Measurements from ENCODE around the gene YARS1. TPM values are rescaled to one million over a fixed set of nuclear protein-coding genes. Genes with fewer than 3 reads are reported as not detected.

YARS1 gene
- total RNA-seq, 1 experiment from 2014 or later = 165 TPM

- no peak for DNase-seq (ENCODE audit: low read depth)
These were observed 36.4 kb downstream of the YARS1 start for GRCh38 chr1:32780628-32781234.

GRCh38 chr1:32780005-32780404, 37.2 kb downstream of the YARS1 start:
- DNase-seq (ENCODE audit: low read depth) = no peak

- DNase-seq (ENCODE audit: low read depth) = no peak
These were observed 37.9 kb downstream of the YARS1 start for GRCh38 chr1:32779242-32779641.

DNA sequence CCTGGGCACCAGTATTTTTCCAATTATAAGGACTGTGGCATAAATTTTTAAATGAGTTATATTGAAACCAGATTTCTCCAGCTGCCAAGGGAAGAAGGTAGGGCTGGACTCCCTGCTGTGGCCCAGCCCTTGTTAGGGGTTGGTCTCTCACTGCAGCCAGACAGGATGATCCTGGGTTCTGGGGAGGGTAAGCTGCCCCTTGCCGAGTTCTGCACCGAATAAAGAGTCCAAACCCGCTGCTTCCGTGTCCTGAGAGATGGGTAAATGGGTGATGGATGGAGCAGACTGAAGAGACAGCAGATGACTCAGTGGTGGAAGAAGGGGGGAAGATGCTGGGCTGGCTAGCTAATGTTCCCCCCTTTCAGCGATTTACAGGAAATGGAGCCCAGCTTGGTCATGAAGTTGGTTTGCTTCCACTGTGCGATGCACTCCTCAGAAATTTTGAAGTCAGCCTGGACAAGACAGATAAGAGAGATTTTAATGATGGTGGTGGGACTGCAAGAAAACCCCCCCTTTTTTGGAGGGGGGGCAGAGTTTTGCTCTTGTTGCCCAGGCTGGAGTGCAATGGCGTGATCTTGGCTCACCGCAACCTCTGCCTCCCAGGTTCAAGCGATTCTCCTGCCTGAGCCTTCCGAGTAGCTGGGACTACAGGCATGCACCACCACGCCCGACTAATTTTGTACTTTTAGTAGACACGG, 41.4 kb downstream of the YARS1 start:
- peak; percentile 48 for DNase-seq (ENCODE audit: low read depth)

GRCh38 chr1:32774950-32775634, 42.1 kb downstream of the YARS1 start:
- peak; percentile 86 for DNase-seq (ENCODE audit: low read depth)

- DNase-seq (ENCODE audit: low read depth) = no peak
These were observed 42.7 kb downstream of the YARS1 start for GRCh38 chr1:32774464-32774808.

- no peak for DNase-seq (ENCODE audit: low read depth)
These were observed 43.2 kb downstream of the YARS1 start for GRCh38 chr1:32773764-32774463.

GRCh38 chr1:32773018-32773763, 44.0 kb downstream of the YARS1 start:
- DNase-seq (ENCODE audit: low read depth) = peak; percentile 76

DNA sequence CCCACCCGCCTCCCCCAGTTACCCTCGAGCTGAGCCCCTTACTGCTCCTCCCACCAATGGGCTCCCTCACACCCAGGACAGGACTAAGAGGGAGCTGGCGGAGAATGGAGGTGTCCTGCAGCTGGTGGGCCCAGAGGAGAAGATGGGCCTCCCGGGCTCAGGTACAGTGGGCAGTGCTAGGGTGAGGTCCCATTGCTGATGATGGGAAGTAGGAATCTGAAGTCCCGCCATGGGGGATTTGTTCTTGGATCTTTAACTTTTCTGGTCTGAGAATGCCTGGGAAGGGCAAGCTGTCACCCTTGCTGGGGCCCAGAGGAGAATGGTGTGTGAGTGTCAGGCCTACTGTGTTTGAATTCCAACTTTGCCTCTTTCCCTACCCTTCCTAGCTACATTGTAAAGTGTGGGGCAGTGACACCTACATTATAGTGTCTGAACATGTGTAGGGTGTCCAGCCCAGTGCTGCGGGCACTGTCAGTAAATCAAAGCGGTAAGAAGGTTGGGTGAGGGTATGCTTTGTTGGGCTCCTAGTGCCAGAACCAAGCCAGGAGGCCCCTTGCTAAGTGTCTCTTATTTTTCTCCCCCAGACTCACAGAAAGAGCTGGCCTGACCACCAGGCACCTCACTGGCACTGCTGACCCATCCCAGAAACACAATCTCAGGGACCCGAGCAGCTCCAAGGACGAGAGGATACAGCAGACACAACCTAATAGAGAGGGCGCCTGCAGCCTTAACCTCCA, 44.7 kb downstream of the YARS1 start:
- no peak for DNase-seq (ENCODE audit: low read depth)

DNA sequence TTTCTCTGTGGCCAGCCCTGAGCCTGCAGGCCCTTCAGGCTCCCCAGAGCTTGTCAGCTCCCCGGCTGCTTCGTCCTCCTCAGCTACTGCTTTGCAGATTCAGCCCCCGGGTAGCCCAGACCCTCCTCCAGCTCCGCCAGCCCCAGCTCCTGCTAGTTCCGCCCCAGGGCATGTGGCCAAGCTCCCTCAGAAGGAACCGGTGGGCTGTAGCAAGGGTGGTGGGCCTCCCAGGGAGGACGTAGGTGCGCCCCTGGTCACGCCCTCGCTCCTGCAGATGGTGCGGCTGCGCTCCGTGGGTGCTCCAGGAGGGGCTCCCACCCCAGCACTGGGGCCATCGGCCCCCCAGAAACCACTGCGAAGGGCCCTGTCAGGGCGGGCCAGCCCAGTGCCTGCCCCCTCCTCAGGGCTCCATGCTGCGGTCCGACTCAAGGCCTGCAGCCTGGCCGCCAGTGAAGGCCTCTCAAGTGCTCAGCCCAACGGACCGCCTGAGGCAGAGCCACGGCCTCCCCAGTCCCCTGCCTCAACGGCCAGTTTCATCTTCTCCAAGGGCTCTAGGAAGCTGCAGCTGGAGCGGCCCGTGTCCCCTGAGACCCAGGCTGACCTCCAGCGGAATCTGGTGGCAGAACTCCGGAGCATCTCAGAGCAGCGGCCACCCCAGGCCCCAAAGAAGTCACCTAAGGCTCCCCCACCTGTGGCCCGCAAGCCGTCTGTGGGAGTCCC, 45.4 kb downstream of the YARS1 start:
- no peak for DNase-seq (ENCODE audit: low read depth)

DNA sequence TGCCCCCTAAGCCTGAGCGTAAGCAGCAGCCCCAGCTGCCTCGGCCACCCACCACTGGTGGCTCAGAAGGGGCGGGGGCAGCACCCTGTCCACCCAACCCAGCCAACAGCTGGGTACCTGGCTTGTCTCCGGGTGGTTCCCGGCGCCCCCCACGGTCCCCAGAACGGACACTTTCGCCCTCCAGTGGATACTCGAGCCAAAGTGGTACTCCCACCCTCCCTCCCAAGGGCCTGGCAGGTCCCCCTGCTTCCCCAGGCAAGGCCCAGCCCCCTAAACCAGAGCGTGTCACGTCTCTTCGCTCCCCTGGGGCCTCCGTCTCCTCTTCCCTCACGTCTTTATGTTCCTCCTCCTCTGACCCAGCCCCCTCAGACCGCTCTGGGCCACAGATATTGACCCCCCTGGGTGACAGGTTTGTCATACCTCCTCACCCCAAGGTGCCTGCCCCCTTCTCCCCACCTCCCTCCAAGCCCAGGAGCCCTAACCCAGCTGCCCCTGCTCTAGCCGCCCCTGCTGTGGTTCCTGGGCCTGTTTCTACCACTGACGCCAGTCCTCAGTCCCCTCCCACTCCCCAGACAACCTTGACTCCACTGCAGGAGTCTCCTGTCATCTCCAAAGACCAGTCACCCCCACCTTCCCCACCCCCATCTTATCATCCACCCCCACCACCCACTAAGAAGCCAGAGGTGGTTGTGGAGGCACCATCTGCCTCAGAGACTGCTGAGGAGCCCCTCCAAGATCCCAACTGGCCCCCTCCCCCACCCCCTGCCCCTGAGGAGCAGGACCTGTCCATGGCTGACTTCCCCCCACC, 46.2 kb downstream of the YARS1 start:
- no peak for DNase-seq (ENCODE audit: low read depth)

DNA sequence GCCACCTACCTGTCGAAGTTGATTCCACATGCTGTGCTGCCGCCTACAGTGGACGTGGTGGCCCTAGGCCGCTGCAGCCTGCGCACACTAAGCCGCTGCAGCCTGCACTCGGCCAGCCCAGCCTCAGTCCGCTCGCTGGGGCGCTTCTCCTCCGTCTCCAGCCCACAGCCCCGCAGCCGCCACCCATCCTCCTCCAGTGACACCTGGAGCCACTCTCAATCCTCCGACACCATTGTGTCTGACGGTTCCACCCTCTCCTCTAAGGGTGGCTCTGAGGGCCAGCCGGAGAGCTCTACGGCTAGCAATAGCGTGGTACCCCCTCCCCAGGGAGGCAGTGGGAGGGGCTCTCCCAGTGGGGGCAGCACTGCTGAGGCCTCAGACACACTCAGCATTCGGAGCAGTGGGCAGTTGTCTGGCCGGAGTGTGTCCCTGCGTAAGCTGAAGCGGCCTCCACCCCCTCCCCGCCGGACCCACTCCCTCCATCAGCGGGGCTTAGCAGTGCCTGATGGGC, 46.9 kb downstream of the YARS1 start:
- DNase-seq (ENCODE audit: low read depth) = no peak

DNA sequence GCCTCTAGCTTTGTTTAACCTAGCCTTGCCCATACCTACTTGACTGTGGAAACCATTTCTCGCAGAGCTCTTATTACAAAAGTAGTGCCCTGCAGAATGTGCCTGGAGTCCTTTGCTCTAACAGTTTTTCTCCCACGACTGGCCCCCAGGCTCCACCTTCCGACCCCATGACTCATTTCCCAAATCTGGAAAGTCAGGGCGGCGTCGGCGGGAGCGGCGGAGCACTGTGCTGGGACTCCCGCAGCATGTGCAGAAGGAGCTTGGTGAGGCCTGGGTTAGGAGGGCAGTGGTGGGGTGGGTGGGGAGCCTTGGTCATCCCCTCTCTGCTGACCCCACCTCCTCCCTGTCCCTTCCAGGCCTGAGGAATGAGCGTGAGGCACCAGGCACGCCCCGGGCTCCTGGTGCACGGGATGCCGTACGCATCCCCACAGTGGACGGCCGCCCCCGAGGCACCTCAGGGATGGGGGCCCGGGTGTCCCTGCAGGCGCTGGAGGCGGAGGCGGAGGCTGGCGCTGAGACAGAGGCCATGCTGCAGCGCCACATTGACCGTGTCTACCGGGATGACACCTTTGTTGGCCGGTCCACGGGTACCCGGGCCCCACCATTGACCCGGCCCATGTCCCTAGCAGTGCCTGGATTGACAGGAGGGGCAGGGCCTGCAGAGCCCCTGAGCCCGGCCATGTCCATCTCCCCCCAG, 47.5 kb downstream of the YARS1 start:
- peak; percentile 69 for DNase-seq (ENCODE audit: low read depth)

DNA sequence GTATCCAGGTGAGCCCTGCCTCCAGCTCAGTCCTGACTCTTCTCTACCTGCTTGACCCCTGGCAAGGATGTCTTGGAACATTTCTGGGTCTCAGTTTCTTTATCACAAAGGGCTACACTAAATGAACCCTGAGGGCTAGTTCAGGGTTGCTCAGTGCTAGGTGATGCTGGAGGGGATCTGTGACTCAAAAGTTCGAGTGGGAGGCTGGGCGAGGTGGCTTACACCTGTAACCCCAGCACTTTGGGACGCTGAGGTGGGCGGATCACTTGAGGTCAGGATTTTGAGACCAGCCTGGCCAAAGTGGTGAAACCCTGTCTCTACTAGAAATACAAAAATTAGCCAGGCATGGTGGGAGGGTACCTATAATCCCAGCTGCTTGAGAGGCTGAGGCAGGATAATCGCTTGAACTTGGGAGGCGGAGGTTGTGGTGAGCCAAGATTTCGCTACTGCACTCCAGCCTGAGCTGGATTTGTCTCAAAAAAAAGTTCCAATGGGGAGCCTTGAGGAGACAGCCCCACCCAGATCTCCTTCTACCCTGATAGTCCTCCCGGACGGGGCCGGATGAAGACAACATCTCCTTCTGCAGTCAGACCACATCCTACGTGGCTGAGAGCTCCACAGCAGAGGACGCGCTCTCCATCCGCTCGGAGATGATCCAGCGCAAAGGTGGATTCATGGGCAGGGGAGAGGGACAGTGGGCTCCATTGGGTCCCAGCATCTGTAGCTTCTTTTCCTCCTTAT, 48.9 kb downstream of the YARS1 start:
- DNase-seq (ENCODE audit: low read depth) = no peak

DNA sequence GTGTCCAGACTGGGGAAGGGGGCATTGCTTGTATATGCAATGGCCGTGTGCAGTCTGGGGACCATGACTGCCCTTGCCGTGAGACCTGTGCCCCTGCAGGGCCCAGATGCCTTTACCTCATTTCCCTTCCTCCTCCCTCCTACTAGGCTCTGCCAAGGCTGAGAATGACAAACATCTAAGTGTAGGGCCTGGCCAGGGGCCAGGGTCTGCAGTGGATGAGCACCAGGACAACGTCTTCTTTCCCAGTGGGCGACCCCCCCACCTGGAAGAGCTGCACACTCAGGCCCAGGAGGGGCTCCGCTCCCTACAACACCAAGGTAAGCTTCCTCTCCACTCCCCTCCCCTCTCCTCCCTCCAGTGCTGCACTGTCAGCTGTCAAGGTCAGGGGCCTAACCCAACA, 49.5 kb downstream of the YARS1 start:
- no peak for DNase-seq (ENCODE audit: low read depth)

DNA sequence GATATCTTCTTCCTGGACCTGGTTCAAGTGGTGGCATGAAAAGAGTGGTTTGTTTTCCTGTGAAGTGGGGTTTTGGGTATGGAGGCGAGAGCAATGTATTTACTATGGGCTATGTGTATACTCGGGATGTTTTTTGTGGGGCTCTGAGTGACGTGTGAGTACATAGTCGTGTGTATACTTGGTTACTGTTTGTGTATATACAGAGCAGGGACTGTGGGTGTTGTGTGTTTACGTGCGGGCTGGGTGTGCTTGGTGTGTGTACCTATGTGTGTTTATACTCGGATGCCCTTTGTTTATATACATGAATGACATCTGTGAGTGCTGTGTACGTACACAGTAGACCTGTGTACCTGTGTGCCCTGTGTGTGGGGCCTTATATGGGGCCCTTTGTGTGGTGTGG, 50.0 kb downstream of the YARS1 start:
- DNase-seq (ENCODE audit: low read depth) = no peak

- no peak for DNase-seq (ENCODE audit: low read depth)
These were observed 50.7 kb downstream of the YARS1 start for GRCh38 chr1:32766328-32766972.

Measured in HT1080 (cell line).